ENCODE data around the gene GON4L.
"Not testable (repeated sequence)": the region's sequence is repeated elsewhere in the genome, so short reads cannot be mapped to it uniquely, and the experiment has no call there.

The GON4L gene

DNA sequence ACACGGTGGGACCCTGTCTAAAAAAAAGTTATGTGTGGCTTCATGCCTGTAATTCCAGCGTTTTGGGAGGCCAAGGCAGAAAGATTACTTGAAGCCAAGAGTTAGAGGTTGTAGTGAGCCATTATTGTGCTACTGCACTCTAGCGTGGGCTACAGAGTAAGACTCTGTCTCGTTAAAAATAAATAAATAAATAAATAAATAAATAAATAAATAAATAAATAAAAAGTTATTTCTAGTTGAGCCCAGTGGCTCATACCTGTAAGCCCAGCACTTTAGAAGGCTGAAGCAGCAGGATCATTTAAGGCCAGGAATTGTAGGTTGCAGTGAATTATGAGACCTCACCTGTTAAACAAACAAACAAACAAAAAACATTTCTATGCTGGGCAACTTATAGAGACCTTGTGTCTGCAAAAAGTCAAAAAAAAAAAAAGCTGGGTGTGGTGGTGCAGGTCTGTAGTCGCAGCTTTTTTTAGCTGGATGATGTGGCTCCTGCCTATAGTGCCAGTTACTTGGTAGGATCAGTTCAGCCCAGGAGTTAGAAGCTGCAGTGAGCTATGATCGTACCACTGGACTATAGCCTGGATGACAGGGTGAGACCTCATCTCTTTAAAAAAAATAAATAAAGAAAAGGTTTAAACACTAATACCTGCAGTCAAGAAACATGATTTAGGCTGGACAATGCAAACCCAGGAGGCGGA, 25.6 kb downstream of the GON4L start:
- DNase-seq (ENCODE audit: low read depth), result no peak

DNA sequence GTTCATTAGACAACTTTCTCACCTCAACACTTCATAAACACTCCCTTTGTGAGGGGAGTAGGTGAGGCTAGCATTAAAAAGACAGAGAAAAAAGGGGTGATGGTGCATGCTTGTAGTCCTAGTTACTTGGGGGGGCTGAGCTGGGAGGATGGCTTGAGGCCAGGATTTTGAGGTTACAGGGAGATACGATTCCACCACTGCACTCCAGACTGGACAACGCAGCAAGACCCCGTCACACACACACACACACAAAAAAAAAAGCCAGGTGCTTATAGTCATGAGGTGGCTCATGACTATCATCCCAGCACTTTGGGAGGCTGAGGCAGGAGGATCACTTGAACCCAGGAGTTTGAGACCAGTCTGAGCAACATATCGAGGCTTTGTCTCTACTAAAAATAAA, 29.6 kb downstream of the GON4L start:
- no peak for DNase-seq (ENCODE audit: low read depth)

GRCh38 chr1:155816351-155816750, 40.7 kb downstream of the GON4L start:
- DNase-seq (ENCODE audit: low read depth), result no peak

DNA sequence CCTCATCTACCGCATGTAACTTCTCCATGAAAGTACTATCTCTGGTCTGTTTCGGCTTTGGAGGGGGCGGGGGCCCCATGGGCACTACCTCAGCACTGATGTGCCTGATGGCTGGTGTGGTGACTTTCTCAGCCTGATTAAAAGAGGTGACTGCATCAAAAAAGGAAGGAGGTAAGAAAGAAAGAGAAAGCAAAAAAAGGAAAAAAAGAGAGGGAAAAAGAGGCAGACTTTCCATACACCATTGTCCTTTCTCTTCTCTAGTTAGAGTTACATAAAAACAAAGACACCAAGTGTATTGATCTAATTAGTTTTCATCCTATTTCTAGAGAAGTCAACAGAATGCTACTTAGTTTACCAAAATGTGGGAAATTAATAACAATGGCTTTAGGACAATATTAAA, 43.3 kb downstream of the GON4L start:
- DNase-seq (ENCODE audit: low read depth), result no peak

- no peak for DNase-seq (ENCODE audit: low read depth)
These were observed 44.1 kb downstream of the GON4L start for GRCh38 chr1:155812878-155813277.

DNA sequence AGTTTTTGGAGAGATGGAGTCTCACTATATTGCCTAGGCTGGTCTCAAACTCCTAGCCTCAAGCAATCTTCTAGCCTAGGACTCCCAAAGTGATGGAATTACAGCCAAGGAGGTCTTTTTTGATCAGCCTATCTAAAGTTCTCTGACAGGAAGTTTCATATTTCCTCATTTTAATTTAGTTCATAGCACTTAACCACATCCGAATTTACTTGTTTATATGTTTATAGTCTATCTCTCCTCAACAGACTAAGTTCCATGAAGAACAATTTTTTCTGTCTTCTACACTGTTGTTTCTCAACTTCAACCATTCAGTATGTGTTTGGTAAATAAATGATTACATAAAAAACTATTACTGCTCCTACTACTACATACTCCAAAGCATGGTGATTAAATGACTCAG, 47.9 kb downstream of the GON4L start:
- DNase-seq (ENCODE audit: low read depth), result no peak

GRCh38 chr1:155801149-155801548, 55.9 kb downstream of the GON4L start:
- no peak for DNase-seq (ENCODE audit: low read depth)

DNA sequence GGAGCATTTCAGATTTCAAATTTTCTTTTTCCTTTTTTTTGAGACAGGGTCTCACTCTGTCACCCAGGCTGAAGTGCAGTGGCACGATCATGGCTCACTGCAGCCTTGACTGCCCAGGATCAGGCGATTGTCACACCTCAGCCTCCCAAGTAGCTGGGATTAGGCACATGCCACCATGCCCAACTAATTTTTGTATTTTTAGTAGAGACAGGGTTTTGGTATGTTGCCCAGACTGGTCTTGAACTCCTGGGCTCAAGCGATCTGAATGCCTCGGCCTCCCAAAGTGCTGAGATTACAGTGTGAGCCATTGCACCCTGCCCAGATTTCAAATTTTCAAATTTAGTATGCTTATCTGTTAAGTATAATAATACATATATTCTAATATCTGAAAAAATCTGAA, 61.4 kb downstream of the GON4L start:
- not testable (repeated sequence) for DNase-seq (ENCODE audit: low read depth)

GRCh38 chr1:155794605-155795245, 62.3 kb downstream of the GON4L start:
- DNase-seq (ENCODE audit: low read depth), result no peak

DNA sequence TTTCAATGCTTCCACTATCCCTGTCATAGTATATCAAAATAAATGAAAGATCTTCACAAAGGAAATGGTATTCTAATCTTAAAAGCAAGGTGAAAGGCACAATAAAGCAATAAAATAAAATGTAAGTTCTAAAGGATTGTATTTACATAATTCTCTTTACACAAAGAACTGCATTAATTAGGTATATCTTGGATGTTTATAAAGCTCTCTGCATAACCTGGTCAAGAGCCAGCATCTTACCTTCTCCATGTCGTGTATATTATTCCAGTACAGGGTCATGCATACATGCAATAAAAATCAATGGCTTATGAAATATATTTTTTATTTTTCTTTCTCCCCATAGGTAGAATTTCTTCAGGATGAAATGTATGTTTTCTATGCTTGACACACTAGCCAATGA, 63.8 kb downstream of the GON4L start:
- no peak for DNase-seq (ENCODE audit: low read depth)

GRCh38 chr1:155777582-155777981, 79.4 kb downstream of the GON4L start:
- no peak for DNase-seq (ENCODE audit: low read depth)

DNA sequence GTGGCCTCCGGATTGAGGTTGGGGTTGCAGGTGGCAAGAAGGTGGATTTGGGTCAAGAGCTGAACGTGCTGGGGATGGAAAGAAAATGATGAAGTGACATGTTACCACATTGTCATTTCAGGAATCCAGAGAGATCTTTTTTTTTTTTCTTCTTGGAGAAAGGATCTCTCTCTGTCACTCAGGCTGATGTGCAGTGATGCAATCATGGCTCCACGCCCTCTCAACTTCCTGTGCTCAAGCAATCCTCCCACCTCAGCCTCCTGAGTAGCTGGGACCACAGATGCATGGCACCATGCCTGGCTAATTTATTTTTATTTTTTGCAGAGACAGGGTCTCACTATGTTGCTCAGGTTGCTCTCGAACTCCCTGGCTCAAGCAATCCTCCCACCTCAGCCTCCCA, 80.6 kb downstream of the GON4L start:
- DNase-seq (ENCODE audit: low read depth), result no peak

DNA sequence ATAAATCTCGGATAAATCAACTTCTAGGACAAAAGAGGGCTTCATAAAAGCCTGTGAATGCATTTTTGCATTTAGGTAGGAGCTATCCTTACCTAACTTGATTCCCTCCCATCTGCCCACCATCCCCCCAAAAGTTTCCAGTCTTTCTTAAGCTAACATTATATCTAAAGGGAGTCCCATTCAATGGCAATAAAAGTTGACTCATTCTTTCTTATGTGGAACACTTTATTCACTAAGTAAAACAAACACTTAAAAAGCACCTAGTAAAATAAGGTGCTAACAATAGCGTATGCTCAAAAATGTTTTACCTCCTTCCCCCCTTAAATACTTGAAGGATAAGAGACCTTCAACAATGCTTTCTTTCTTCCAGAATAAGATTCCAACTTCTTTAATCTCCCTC, 83.8 kb downstream of the GON4L start:
- no peak for DNase-seq (ENCODE audit: low read depth)

- DNase-seq (ENCODE audit: low read depth), result no peak
These were observed 87.8 kb downstream of the GON4L start for GRCh38 chr1:155769257-155769656.

GRCh38 chr1:155767399-155767989, 89.5 kb downstream of the GON4L start:
- DNase-seq (ENCODE audit: low read depth), result not testable (repeated sequence)

GRCh38 chr1:155763989-155764388, 93.0 kb downstream of the GON4L start:
- not testable (repeated sequence) for DNase-seq (ENCODE audit: low read depth)

GRCh38 chr1:155763090-155763815, 93.8 kb downstream of the GON4L start:
- not testable (repeated sequence) for DNase-seq (ENCODE audit: low read depth)

- DNase-seq (ENCODE audit: low read depth), result no peak
These were observed 95.1 kb downstream of the GON4L start for GRCh38 chr1:155761736-155762405.

DNA sequence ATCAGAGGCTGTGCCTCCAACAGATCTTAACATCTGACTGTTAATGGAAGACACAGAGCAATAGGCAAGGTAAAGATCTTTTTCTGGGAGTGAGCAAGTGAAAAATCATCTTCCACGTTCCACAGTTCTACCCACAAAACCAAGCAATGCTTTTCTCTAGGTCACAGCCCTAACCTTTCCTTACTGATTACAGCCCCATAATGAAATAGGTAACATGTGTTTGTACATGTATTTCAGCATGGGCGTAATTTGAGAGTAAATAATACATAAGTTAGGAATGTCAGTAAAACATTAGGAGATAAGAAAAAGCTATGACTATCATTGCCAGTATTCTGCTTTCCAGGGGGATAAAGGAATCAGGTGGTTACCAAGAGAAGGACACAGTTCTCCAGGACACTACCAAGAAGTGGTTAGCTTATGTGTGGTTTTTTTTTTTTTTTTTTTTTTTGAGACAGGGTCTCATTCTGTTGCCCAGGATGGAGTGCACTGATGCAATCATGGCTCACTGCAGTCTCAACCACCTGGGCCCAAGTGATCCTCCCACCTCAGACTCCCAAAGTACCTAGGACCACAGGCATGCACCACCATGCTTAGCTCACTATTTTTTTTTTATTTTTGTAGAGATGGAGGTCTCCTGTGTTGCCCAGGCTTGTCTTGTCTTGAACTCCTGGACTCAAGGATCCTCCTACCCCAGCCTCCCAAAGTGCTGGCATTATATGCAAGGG, 96.1 kb downstream of the GON4L start:
- DNase-seq (ENCODE audit: low read depth), result no peak

- no peak for DNase-seq (ENCODE audit: low read depth)
These were observed 96.9 kb downstream of the GON4L start for GRCh38 chr1:155759966-155760630.

- DNase-seq (ENCODE audit: low read depth), result not testable (repeated sequence)
These were observed 98.0 kb downstream of the GON4L start for GRCh38 chr1:155759017-155759416.

Data from activated T-cell treated with anti-CD3 and anti-CD28 coated beads for 1 hour (primary cell).